Lung (tissue), 12 donors: ENCODE results near the gene RMI2. TPM values are rescaled to one million over a fixed set of nuclear protein-coding genes. Genes with fewer than 3 reads are reported as not detected.
"Not testable (repeated sequence)": the region's sequence is repeated elsewhere in the genome, so short reads cannot be mapped to it uniquely, and the experiment has no call there.

Experiments used
- ATAC-seq: fragments of 200-7000 bp; cut with Tn5 transposase; one replicate; pipeline ENCODE4 v1.9.1; 2020; ENCODE audit warnings: moderate number of reproducible peaks; ENCODE audit not compliant: insufficient read depth, low FRiP score
- DNase-seq, 3 donors: peaks; one replicate each; pipeline ENCODE4 v3.0.0-alpha.2; 2013 to 2017
- H3K27ac ChIP-seq, 2 donors: one replicate each; pipeline ENCODE4 v1.5.1; 2013; ENCODE audit warnings: mild to moderate bottlenecking in 2 of 2, moderate library complexity in 2 of 2, control low read depth in 1 of 2, inconsistent platforms in 1 of 2, low read depth in 1 of 2, low read length in 1 of 2
- H3K27me3 ChIP-seq, 3 donors: one replicate each; pipeline ENCODE4 v1.5.1; 2013; ENCODE audit warnings: low read length in 2 of 3; ENCODE audit not compliant: control insufficient read depth in 3 of 3, insufficient read depth in 3 of 3
- H3K36me3 ChIP-seq, 4 donors: one replicate each; pipeline ENCODE4 v1.5.1; 2013; ENCODE audit warnings: low read length in 4 of 4, mild to moderate bottlenecking in 1 of 4, moderate library complexity in 1 of 4; ENCODE audit not compliant: control insufficient read depth in 4 of 4, insufficient read depth in 4 of 4
- H3K4me1 ChIP-seq, 5 donors: one replicate each; pipeline ENCODE4 v1.5.1; 2013; ENCODE audit warnings: low read length in 5 of 5, mild to moderate bottlenecking in 2 of 5, moderate library complexity in 1 of 5; ENCODE audit not compliant: control insufficient read depth in 5 of 5, insufficient read depth in 5 of 5
- H3K4me3 ChIP-seq: one replicate; pipeline ENCODE4 v1.5.1; 2013; ENCODE audit warnings: mild to moderate bottlenecking, control low read depth, moderate library complexity
- H3K9ac ChIP-seq, 2 donors: one replicate each; pipeline ENCODE4 v1.5.1; 2013; ENCODE audit warnings: low read length in 2 of 2, control low read depth in 1 of 2; ENCODE audit not compliant: insufficient read depth in 1 of 2
- H3K9me3 ChIP-seq, 4 donors: one replicate each; pipeline ENCODE4 v1.5.1; 2013; ENCODE audit warnings: low read length in 3 of 4, mild to moderate bottlenecking in 1 of 4, moderate library complexity in 1 of 4; ENCODE audit not compliant: control insufficient read depth in 4 of 4, insufficient read depth in 3 of 4
- CTCF ChIP-seq: IDR thresholded peaks from 2 replicates; pipeline ENCODE4 v1.5.1; 2012; ENCODE audit warnings: mild to moderate bottlenecking; ENCODE audit errors: control extremely low read depth, extremely low read depth
- WGBS, 2 donors: extraction: QIAGEN DNeasy Blood & Tissue Kit; methylation state at CpG; one replicate each; pipeline ENCODE4 v1.1.7; 2013; 5-methylcytosine and 5-hydroxymethylcytosine counted together
- polyA plus RNA-seq, 2 donors: library from polyadenylated mRNA; stranded (reverse); fragments of 200-250 nt; gene quantifications; one replicate each; pipeline ENCODE4 v1.2.1, GENCODE V29; 2013
- total RNA-seq, 2 donors: library from RNA; depleted of rRNA in 1 of 2; stranded (reverse); fragments of >200 nt in 1 of 2; gene quantifications; one replicate each; pipeline ENCODE4 v1.2.1, GENCODE V29; 2014 to 2021
- donor health status: control.
- donor health status: control.
- donor health status: Bipolar disorder and iron deficiency.
- donor health status: healthy.
- donor health status: DM: yes; HTN: yes; CAD: no.

The RMI2 gene
- total and polyA plus RNA-seq, 4 donors: 2.5 to 7.2 (median 4.5) TPM

- Histone ChIP-seq H3K4me3 (no peak overlapping the region), H3K27ac (no peak overlapping the region), H3K9me3 (no peaks in the 10 kb centered on the region), H3K36me3 (no peaks in the 10 kb centered on the region), H3K9ac (no peak overlapping the region), H3K4me1 (peaks cover 0 to 19% (median 3%) of the 10 kb centered on the region in 5 donors), H3K27me3 (no peaks in the 10 kb centered on the region)
- WGBS, 2 donors: 64 to 86% methylated on average over 5 of the region's 5 CpGs
- TF ChIP-seq CTCF: no peak
- no peak for ATAC-seq
- DNase-seq: no peak
These were observed 22.2 kb downstream of the RMI2 start for GRCh38 chr16:11367483-11367906.

- Histone ChIP-seq H3K27me3 (no peaks in the 10 kb centered on the region), H3K4me3 (no peak overlapping the region), H3K27ac (no peak overlapping the region), H3K9me3 (no peaks in the 10 kb centered on the region), H3K9ac (no peak overlapping the region), H3K4me1 (peaks cover 0 to 13% (median 7%) of the 10 kb centered on the region in 5 donors), H3K36me3 (no peaks in the 10 kb centered on the region)
- no peak for TF ChIP-seq CTCF
- no peak for DNase-seq
- 30 to 48% methylated on average over 7 of the region's 7 CpGs for WGBS, 2 donors
- peak; percentile 15 for ATAC-seq
These were observed 25.0 kb downstream of the RMI2 start for GRCh38 chr16:11370084-11370931.

- H3K27ac ChIP-seq, DNase-seq, H3K36me3 ChIP-seq: not testable (repeated sequence)
These were observed 25.6 kb downstream of the RMI2 start for GRCh38 chr16:11370932-11371279.

GRCh38 chr16:11372073-11372828 lies 27.0 kb downstream of the RMI2 start:
- no peak for TF ChIP-seq CTCF
- H3K27ac ChIP-seq: no peak overlapping the region
- no peaks in the 10 kb centered on the region for H3K36me3 ChIP-seq
- DNase-seq: no peak
- no peak for ATAC-seq
- H3K9me3 ChIP-seq: no peaks in the 10 kb centered on the region
- peaks cover 0 to 13% (median 7%) of the 10 kb centered on the region in 5 donors for H3K4me1 ChIP-seq
- no peak overlapping the region for H3K4me3 ChIP-seq
- 87 to 91% methylated on average over 10 of the region's 10 CpGs for WGBS, 2 donors
- no peak overlapping the region for H3K9ac ChIP-seq
- no peaks in the 10 kb centered on the region for H3K27me3 ChIP-seq

More at GRCh38 chr16:11370932-11371279, 25.6 kb downstream of the RMI2 start:
- not testable (repeated sequence) for H3K9me3 ChIP-seq, H3K27me3 ChIP-seq, H3K9ac ChIP-seq, ATAC-seq, H3K4me3 ChIP-seq
- 87 to 93% methylated on average over 13 of the region's 13 CpGs for WGBS, 2 donors
- H3K4me1 ChIP-seq: peaks cover 0 to 13% (median 7%) of the 10 kb centered on the region in 5 donors
